ENCODE measurements around the gene C6.

C6 gene

GRCh38 chr5:41115281-41115680 is 98.1 kb downstream of the C6 start:
- no peak for DNase-seq (ENCODE audit: low read depth)
- no peak overlapping the region for H3K4me3 ChIP-seq (ENCODE audit: low read depth, low read length)
- TF ChIP-seq CTCF (IDR thresholded peaks at IDR 0.05; ENCODE audit: insufficient read depth, low read depth, low read length, missing control alignments) = no peak

GRCh38 chr5:41112486-41113455 is 100.6 kb downstream of the C6 start:
- DNase-seq (ENCODE audit: low read depth) = no peak
- H3K4me3 ChIP-seq (ENCODE audit: low read depth, low read length) = no peak overlapping the region
- TF ChIP-seq CTCF (IDR thresholded peaks at IDR 0.05; ENCODE audit: insufficient read depth, low read depth, low read length, missing control alignments) = no peak

- DNase-seq (ENCODE audit: low read depth) = no peak
- no peak for TF ChIP-seq CTCF (IDR thresholded peaks at IDR 0.05; ENCODE audit: insufficient read depth, low read depth, low read length, missing control alignments)
- H3K4me3 ChIP-seq (ENCODE audit: low read depth, low read length) = no peak overlapping the region
These were observed 104.1 kb downstream of the C6 start for GRCh38 chr5:41109186-41109585.

- no peak overlapping the region for H3K4me3 ChIP-seq (ENCODE audit: low read depth, low read length)
- DNase-seq (ENCODE audit: low read depth) = no peak
- no peak for TF ChIP-seq CTCF (IDR thresholded peaks at IDR 0.05; ENCODE audit: insufficient read depth, low read depth, low read length, missing control alignments)
These were observed 111.0 kb downstream of the C6 start for GRCh38 chr5:41102341-41102740.

GRCh38 chr5:41097642-41098041 is 115.7 kb downstream of the C6 start:
- H3K4me3 ChIP-seq (ENCODE audit: low read depth, low read length) = no peak overlapping the region
- TF ChIP-seq CTCF (IDR thresholded peaks at IDR 0.05; ENCODE audit: insufficient read depth, low read depth, low read length, missing control alignments) = no peak
- DNase-seq (ENCODE audit: low read depth) = peak; percentile 9

GRCh38 chr5:41095324-41096101 is 117.8 kb downstream of the C6 start:
- TF ChIP-seq CTCF (IDR thresholded peaks at IDR 0.05; ENCODE audit: insufficient read depth, low read depth, low read length, missing control alignments) = no peak
- H3K4me3 ChIP-seq (ENCODE audit: low read depth, low read length) = no peak overlapping the region
- no peak for DNase-seq (ENCODE audit: low read depth)

Measured in GM12865 (cell line).